ENCODE results near the gene RGS16. TPM values are rescaled to one million over a fixed set of nuclear protein-coding genes. Genes with fewer than 3 reads are reported as not detected.

Gene RGS16
- total and polyA plus RNA-seq, 2 donors from 2014 or later: 4.2 to 7.7 TPM

GRCh38 chr1:182620924-182621585 lies 16.9 kb upstream of the RGS16 start:
- intact Hi-C loops (cut with DNase I): no loop called here
- peaks cover 0 to 2% (median 0%) of the 10 kb centered on the region in 3 donors for H3K4me1 ChIP-seq (ENCODE audit: control insufficient read depth in 2 of 3, insufficient read depth in 2 of 3, low read depth in 1 of 3, low read length in 3 of 3)
- H3K4me3 ChIP-seq (ENCODE audit: low read length in 3 of 3): no peak overlapping the region
- no peak overlapping the region for H3K27ac ChIP-seq (ENCODE audit: low read depth in 2 of 2, low read length in 2 of 2)
- FAIRE-seq (no peak), DNase-seq (no peak)
- no peak for TF ChIP-seq CTCF (IDR thresholded peaks at IDR 0.05; ENCODE audit: borderline replicate concordance, extremely low read depth, insufficient read depth)
- no peaks in the 10 kb centered on the region for H3K9me3 ChIP-seq (ENCODE audit: control insufficient read depth in 2 of 3, insufficient read depth in 1 of 3, low read length in 3 of 3)
- no peak overlapping the region for H3K9ac ChIP-seq (ENCODE audit: low read length in 3 of 3)
- H3K27me3 ChIP-seq (ENCODE audit: control insufficient read depth, insufficient read depth, low read length): no peaks in the 10 kb centered on the region
- H3K36me3 ChIP-seq (ENCODE audit: control insufficient read depth in 2 of 3, insufficient read depth in 3 of 3, low read length in 3 of 3): no peaks in the 10 kb centered on the region

- intact Hi-C loops (cut with DNase I): no loop called here
Measured at GRCh38 chr1:182617734-182618351, 13.7 kb upstream of the RGS16 start.

GRCh38 chr1:182617014-182617429 lies 12.8 kb upstream of the RGS16 start:
- DNase-seq (no peak), FAIRE-seq (no peak)
- H3K4me1 ChIP-seq (ENCODE audit: control insufficient read depth in 2 of 3, insufficient read depth in 2 of 3, low read depth in 1 of 3, low read length in 3 of 3): peaks cover 0 to 10% (median 0%) of the 10 kb centered on the region in 3 donors
- no peak overlapping the region for H3K4me3 ChIP-seq (ENCODE audit: low read length in 3 of 3)
- no peak for TF ChIP-seq CTCF (IDR thresholded peaks at IDR 0.05; ENCODE audit: borderline replicate concordance, extremely low read depth, insufficient read depth)
- peaks cover 4% of the 10 kb centered on the region for H3K27me3 ChIP-seq (ENCODE audit: control insufficient read depth, insufficient read depth, low read length)
- no peaks in the 10 kb centered on the region for H3K36me3 ChIP-seq (ENCODE audit: control insufficient read depth in 2 of 3, insufficient read depth in 3 of 3, low read length in 3 of 3)
- H3K9ac ChIP-seq (ENCODE audit: low read length in 3 of 3): no peak overlapping the region
- no peaks in the 10 kb centered on the region for H3K9me3 ChIP-seq (ENCODE audit: control insufficient read depth in 2 of 3, insufficient read depth in 1 of 3, low read length in 3 of 3)
- H3K27ac ChIP-seq (ENCODE audit: low read depth in 2 of 2, low read length in 2 of 2): no peak overlapping the region
- intact Hi-C loops (cut with DNase I): no loop called here

More at GRCh38 chr1:182617734-182618351, 13.7 kb upstream of the RGS16 start:
- FAIRE-seq (no peak), DNase-seq (no peak)
- H3K9ac ChIP-seq (ENCODE audit: low read length in 3 of 3): no peak overlapping the region
- no peak overlapping the region for H3K4me3 ChIP-seq (ENCODE audit: low read length in 3 of 3)
- H3K4me1 ChIP-seq (ENCODE audit: control insufficient read depth in 2 of 3, insufficient read depth in 2 of 3, low read depth in 1 of 3, low read length in 3 of 3): peaks cover 0 to 11% (median 0%) of the 10 kb centered on the region in 3 donors
- H3K9me3 ChIP-seq (ENCODE audit: control insufficient read depth in 2 of 3, insufficient read depth in 1 of 3, low read length in 3 of 3): no peaks in the 10 kb centered on the region
- no peaks in the 10 kb centered on the region for H3K36me3 ChIP-seq (ENCODE audit: control insufficient read depth in 2 of 3, insufficient read depth in 3 of 3, low read length in 3 of 3)
- peaks cover 4% of the 10 kb centered on the region for H3K27me3 ChIP-seq (ENCODE audit: control insufficient read depth, insufficient read depth, low read length)
- TF ChIP-seq CTCF (IDR thresholded peaks at IDR 0.05; ENCODE audit: borderline replicate concordance, extremely low read depth, insufficient read depth): no peak
- H3K27ac ChIP-seq (ENCODE audit: low read depth in 2 of 2, low read length in 2 of 2): no peak overlapping the region

Measured in kidney (tissue), 14 donors.